SK-N-SH (cell line): ENCODE measurements around the gene RNASET2. TPM values are rescaled to one million over a fixed set of nuclear protein-coding genes. Genes with fewer than 3 reads are reported as not detected.
A peak's percentile ranks its signal among the peaks of the same experiment; 100 is the strongest.

ENCODE experiments used
- CTCF ChIA-PET: fragments of 300-600, 350-600 bp; formaldehyde crosslinking; extraction: SDS; loops from one replicate; lab custom pipeline; 2021; lab: Yijun Ruan, JAX
- POLR2A ChIA-PET: fragments of 350-600 bp; sonication (Branson Sonifier 250); formaldehyde crosslinking; extraction: SDS; loops from one replicate; lab custom pipeline; 2020; ENCODE audit warnings: antibody characterized with exemption, inconsistent platforms; lab: Yijun Ruan, JAX
- DNase-seq: peaks from one replicate; pipeline ENCODE4 v3.0.0; 2012
- H2AFZ ChIP-seq: fragments of 200-600 bp; sonication (generic); 2 replicates; pipeline ENCODE4 v1.8.1; 2016; ENCODE audit warnings: antibody characterized with exemption, mild to moderate bottlenecking, low read depth
- H3F3A ChIP-seq: fragments of 200-600 bp; sonication (generic); replicated peaks from 2 replicates; pipeline ENCODE3; 2016; ENCODE audit warnings: antibody characterized with exemption, mild to moderate bottlenecking; ENCODE audit not compliant: insufficient read depth
- H3K27ac ChIP-seq, 2 experiments: fragments of 200-500 bp in 1 of 2; fragments of 200-600 bp in 1 of 2; sonication (Bioruptor generic) in 1 of 2; sonication (generic), shearing (Covaris generic) in 1 of 2; 2 replicates each; pipeline versions ENCODE4 v1.5.1 to v1.6.1; 2014 to 2016; ENCODE audit warnings: low read depth in 2 of 2, inconsistent platforms in 1 of 2, low read length in 1 of 2, mild to moderate bottlenecking in 1 of 2, mixed read lengths in 1 of 2
- H3K27me3 ChIP-seq: fragments of 200-600 bp; sonication (generic), shearing (Covaris generic); 2 replicates; pipeline ENCODE4 v1.6.1; 2016; ENCODE audit warnings: mixed run types; ENCODE audit not compliant: insufficient read depth
- H3K36me3 ChIP-seq, 2 experiments: fragments of 200-500 bp in 1 of 2; fragments of 200-600 bp in 1 of 2; sonication (Bioruptor generic) in 1 of 2; sonication (generic) in 1 of 2; replicated peaks in 1 of 2; 2 replicates each; pipeline versions ENCODE3 to v1.5.1; 2014 to 2016; ENCODE audit warnings: low read length in 1 of 2, mild to moderate bottlenecking in 1 of 2; ENCODE audit not compliant: insufficient read depth in 2 of 2, control insufficient read depth in 1 of 2
- H3K4me1 ChIP-seq, 2 experiments: fragments of 200-500 bp in 1 of 2; fragments of 200-600 bp in 1 of 2; sonication (Bioruptor generic) in 1 of 2; sonication (generic), shearing (Covaris generic) in 1 of 2; 2 replicates each; pipeline versions ENCODE4 v1.5.1 to v1.6.1; 2014 to 2016; ENCODE audit warnings: low read depth in 1 of 2, low read length in 1 of 2, mixed run types in 1 of 2; ENCODE audit not compliant: insufficient read depth in 2 of 2, control insufficient read depth in 1 of 2
- H3K4me2 ChIP-seq: fragments of 200-600 bp; sonication (generic), shearing (Covaris generic); 2 replicates; pipeline ENCODE4 v1.6.1; 2017; ENCODE audit warnings: mixed run types
- H3K4me3 ChIP-seq, 2 experiments: fragments of 200-500 bp in 1 of 2; fragments of 200-600 bp in 1 of 2; sonication (Bioruptor generic) in 1 of 2; sonication (generic), shearing (Covaris generic) in 1 of 2; 2 replicates each; pipeline versions ENCODE4 v1.5.1 to v1.8.1; 2014 to 2016; ENCODE audit warnings: low read depth in 2 of 2, inconsistent platforms in 1 of 2, low read length in 1 of 2, mild to moderate bottlenecking in 1 of 2, mixed read lengths in 1 of 2, moderate library complexity in 1 of 2
- H3K79me2 ChIP-seq: fragments of 200-600 bp; sonication (generic); 2 replicates; pipeline ENCODE4 v1.8.1; 2017; ENCODE audit warnings: mild to moderate bottlenecking; ENCODE audit not compliant: insufficient read depth
- H3K9ac ChIP-seq: fragments of 200-600 bp; sonication (generic); 2 replicates; pipeline ENCODE4 v1.6.1; 2017; ENCODE audit warnings: mixed run types
- H3K9me2 ChIP-seq: fragments of 200-600 bp; sonication (generic); 2 replicates; pipeline ENCODE4 v1.6.1; 2017; ENCODE audit warnings: mixed run types
- H3K9me3 ChIP-seq: fragments of 200-600 bp; sonication (generic); 2 replicates; pipeline ENCODE4 v1.6.1; 2017; ENCODE audit warnings: mixed run types, mild to moderate bottlenecking, moderate library complexity
- H4K20me1 ChIP-seq: fragments of 200-600 bp; sonication (generic); 2 replicates; pipeline ENCODE4 v1.6.1; 2017; ENCODE audit warnings: mild to moderate bottlenecking, mixed run types; ENCODE audit not compliant: insufficient read depth
- CHD2 ChIP-seq: fragments of 150-350 bp; IDR thresholded peaks from 2 replicates; pipeline ENCODE4 v1.6.1; 2018; ENCODE audit warnings: low read length; ENCODE audit not compliant: partially characterized antibody
- CTCF ChIP-seq: fragments of 200-600 bp; sonication (generic); IDR thresholded peaks from 2 replicates; pipeline ENCODE4 v1.6.1; 2017; ENCODE audit warnings: antibody characterized with exemption, mild to moderate bottlenecking, moderate library complexity
- ELF1 ChIP-seq: IDR thresholded peaks from 2 replicates; pipeline ENCODE4 v1.4.0; 2012
- EZH2phosphoT487 ChIP-seq: fragments of 200-600 bp; sonication (generic); IDR thresholded peaks from 2 replicates; pipeline ENCODE4 v1.6.1; 2017; ENCODE audit warnings: low read depth, mixed run types, mild to moderate bottlenecking, antibody characterized with exemption, moderate library complexity, borderline replicate concordance
- MAX ChIP-seq: IDR thresholded peaks from 2 replicates; pipeline ENCODE4 v1.4.0; 2012; ENCODE audit warnings: low read depth
- MEF2A ChIP-seq: IDR thresholded peaks from 2 replicates; pipeline ENCODE4 v1.4.0; 2012; ENCODE audit warnings: low read depth, borderline replicate concordance
- MXI1 ChIP-seq: IDR thresholded peaks from 2 replicates; pipeline ENCODE4 v1.6.1; 2012; ENCODE audit warnings: mild to moderate bottlenecking, low read depth, low read length, improper control_type of control experiment
- NFIC ChIP-seq: IDR thresholded peaks from 2 replicates; pipeline ENCODE4 v1.4.0; 2012; ENCODE audit warnings: borderline replicate concordance
- NRF1 ChIP-seq: IDR thresholded peaks from 2 replicates; pipeline ENCODE4 v1.6.1; 2012; ENCODE audit warnings: low read depth, mild to moderate bottlenecking, low read length
- POLR2AphosphoS5 ChIP-seq: IDR thresholded peaks from 2 replicates; pipeline ENCODE4 v1.6.1; 2012; ENCODE audit warnings: low read depth, low read length
- RAD21 ChIP-seq: IDR thresholded peaks from 2 replicates; pipeline ENCODE4 v1.6.1; 2012; ENCODE audit warnings: mild to moderate bottlenecking, low read length
- REST ChIP-seq: IDR thresholded peaks from 2 replicates; pipeline ENCODE4 v1.6.1; 2012; ENCODE audit warnings: mild to moderate bottlenecking, low read depth, low read length, moderate library complexity
- TCF12 ChIP-seq: IDR thresholded peaks from 2 replicates; pipeline ENCODE4 v1.4.0; 2012
- TEAD4 ChIP-seq: IDR thresholded peaks from 2 replicates; pipeline ENCODE4 v1.4.0; 2012; ENCODE audit warnings: mild to moderate bottlenecking, borderline replicate concordance; ENCODE audit not compliant: insufficient read depth
- YY1 ChIP-seq: IDR thresholded peaks from 2 replicates; pipeline ENCODE4 v1.4.0; 2012; ENCODE audit warnings: low read depth, mild to moderate bottlenecking
- ZBTB33 ChIP-seq: IDR thresholded peaks from 2 replicates; pipeline ENCODE4 v1.4.0; 2012; ENCODE audit warnings: low read depth, borderline replicate concordance
- WGBS: methylation state at CpG from one replicate; pipeline ENCODE4 v1.1.6; 2017; ENCODE audit warnings: low lambda C conversion rate; 5-methylcytosine and 5-hydroxymethylcytosine counted together
- polyA plus RNA-seq, 3 experiments: library from polyadenylated mRNA; depleted of rRNA; stranded (reverse); fragments of >200 nt; gene quantifications; 2 replicates each; pipeline ENCODE4 v1.2.3, GENCODE V29; 2012

Gene RNASET2
- polyA plus RNA-seq, 1 of the 3 experiments (the other 2 are of a cell fraction), result 59.2 TPM

GRCh38 chr6:166955865-166956443 is 396 bp downstream of the RNASET2 start:
- Histone ChIP-seq H4K20me1 (no peaks in the 10 kb centered on the region), H2AFZ (peak overlapping the region; percentile 93), H3K36me3 (peaks cover 0 to 2% of the 10 kb centered on the region in 2 experiments), H3K9ac (peak overlapping the region; percentile 75), H3K9me3 (no peaks in the 10 kb centered on the region), H3K4me3 (peak overlapping the region; percentile 82 to 89), H3K4me2 (peak overlapping the region; percentile 92), H3F3A (no peaks in the 10 kb centered on the region), H3K9me2 (no peaks in the 10 kb centered on the region), H3K27ac (peak overlapping the region in 1 of 2 experiments; percentile 50; a peak in 1 of 4 replicates), H3K79me2 (no peaks in the 10 kb centered on the region), H3K4me1 (peaks cover 0 to 14% of the 10 kb centered on the region in 2 experiments; a peak in 1 of 4 replicates), H3K27me3 (no peaks in the 10 kb centered on the region)
- no peak for DNase-seq
- CTCF ChIA-PET, result interaction anchor here (0.7 to 2.4 kb wide), 11 partner anchors 19 to 373 kb away, joined by 3 to 12 read pairs (median 4); no protein-coding TSS in a partner anchor
- 3% methylated on average over 25 of the region's 54 CpGs for WGBS
- TF ChIP-seq TEAD4 (no peak), MEF2A (no peak)
- POLR2A ChIA-PET, result interaction anchor here (0.7 to 1.0 kb wide), 5 partner anchors 43 to 126 kb away, joined by 3 to 5 read pairs (median 4); partner anchors contain the start of gene CEP43

- POLR2A ChIA-PET, result interaction anchor here (0.7 kb wide), 1 partner anchor 100 kb away, joined by 4 read pairs; no protein-coding TSS in a partner anchor
- no peaks in the 10 kb centered on the region for H3K9me3 ChIP-seq
- H3F3A ChIP-seq, result no peaks in the 10 kb centered on the region
- peaks cover 0 to 14% of the 10 kb centered on the region in 2 experiments; a peak in 1 of 4 replicates for H3K4me1 ChIP-seq
- peak overlapping the region; percentile 75 for H3K9ac ChIP-seq
- H3K4me3 ChIP-seq, result peak overlapping the region; percentile 82 to 89
- CTCF ChIA-PET, result interaction anchor here (0.6 to 2.4 kb wide), 11 partner anchors 19 to 372 kb away, joined by 3 to 12 read pairs (median 5); no protein-coding TSS in a partner anchor
- DNase-seq, result peak; percentile 69
- no peaks in the 10 kb centered on the region for H3K9me2 ChIP-seq
- H2AFZ ChIP-seq, result peak overlapping the region; percentile 93; the same call in 1 of the 2 replicates
- H3K27ac ChIP-seq, result no peak overlapping the region
- 54% methylated on average over 46 of the region's 52 CpGs for WGBS
- H3K27me3 ChIP-seq, result no peaks in the 10 kb centered on the region
- H4K20me1 ChIP-seq, result no peaks in the 10 kb centered on the region
- peaks cover 0 to 7% of the 10 kb centered on the region in 2 experiments for H3K36me3 ChIP-seq
- H3K79me2 ChIP-seq, result no peaks in the 10 kb centered on the region
- H3K4me2 ChIP-seq, result peak overlapping the region; percentile 92
- TF ChIP-seq NRF1, result no peak
- no peak for TF ChIP-seq RAD21
- TF ChIP-seq ZBTB33, result no peak
- no peak for TF ChIP-seq MXI1
- TF ChIP-seq NFIC, result no peak
- no peak for TF ChIP-seq TCF12
- TF ChIP-seq POLR2AphosphoS5, result no peak
- no peak for TF ChIP-seq ELF1
- TF ChIP-seq YY1, result no peak
- no peak for TF ChIP-seq EZH2phosphoT487
- no peak for TF ChIP-seq CHD2
- no peak for TF ChIP-seq MAX
- TF ChIP-seq CTCF, result no peak
- no peak for TF ChIP-seq REST
These were observed 1.1 kb downstream of the RNASET2 start for GRCh38 chr6:166955121-166955864.
